Vagina (tissue), 2 donors: ENCODE results near the gene CDIP1. TPM values are rescaled to one million over a fixed set of nuclear protein-coding genes. Genes with fewer than 3 reads are reported as not detected.

Source experiments
- DNase-seq, 2 donors: peaks; one replicate each; pipeline ENCODE4 v3.0.0-alpha.2; 2017; ENCODE audit errors: extremely low spot score in 2 of 2
- H3K27ac ChIP-seq: fragments of 200-600 bp; sonication (generic); one replicate; pipeline ENCODE4 v1.5.1; 2019
- H3K27me3 ChIP-seq: fragments of 200-600 bp; sonication (generic); one replicate; pipeline ENCODE4 v1.5.1; 2019
- H3K36me3 ChIP-seq, 2 donors: fragments of 200-600 bp; sonication (generic); one replicate each; pipeline ENCODE4 v1.5.1; 2017 to 2019
- H3K4me1 ChIP-seq: fragments of 200-600 bp; sonication (generic); one replicate; pipeline ENCODE4 v1.5.1; 2019
- H3K4me3 ChIP-seq, 2 donors: fragments of 200-600 bp; sonication (generic); 1 replicate in 1 of 2; 2 replicates in 1 of 2; pipeline ENCODE4 v1.5.1; 2016 to 2019
- H3K9me3 ChIP-seq: fragments of 200-600 bp; sonication (generic); one replicate; pipeline ENCODE4 v1.5.1; 2019
- POLR2A ChIP-seq, 2 donors: fragments of 450-650 bp; IDR thresholded peaks; one replicate each; pipeline ENCODE4 v1.6.1; 2017; ENCODE audit warnings: antibody characterized with exemption in 2 of 2, mild to moderate bottlenecking in 2 of 2, moderate library complexity in 2 of 2
- POLR2AphosphoS5 ChIP-seq, 2 donors: sonication (generic); formaldehyde crosslinking; IDR thresholded peaks; one replicate each; pipeline ENCODE4 v1.9.0; 2017; ENCODE audit warnings: antibody characterized with exemption in 2 of 2, mild to moderate bottlenecking in 2 of 2, low read depth in 1 of 2; ENCODE audit not compliant: insufficient read depth in 1 of 2
- intact Hi-C: fragments of 100-400 bp; cut with DNase I; formaldehyde crosslinking; loops from one replicate; pipeline ENCODE4 v1.15.1; 2023
- total RNA-seq: library from RNA; depleted of rRNA; stranded (reverse); fragments of >200 nt; gene quantifications from one replicate; pipeline ENCODE4 v1.2.3, GENCODE V29; 2016
- TF ChIP-seq, protein P1 (sequence below), 3 experiments: fragments of 450-650 bp in 2 of 3; fragments of 200-600 bp in 1 of 3; sonication (generic) in 1 of 3; IDR thresholded peaks; one replicate each; pipeline ENCODE4 v1.5.1; 2017 to 2019; ENCODE audit warnings: antibody characterized with exemption in 3 of 3, mild to moderate bottlenecking in 2 of 3, moderate library complexity in 2 of 3

CDIP1 gene
- total RNA-seq, 1 donor from 2014 or later, result 13.3 TPM

DNA sequence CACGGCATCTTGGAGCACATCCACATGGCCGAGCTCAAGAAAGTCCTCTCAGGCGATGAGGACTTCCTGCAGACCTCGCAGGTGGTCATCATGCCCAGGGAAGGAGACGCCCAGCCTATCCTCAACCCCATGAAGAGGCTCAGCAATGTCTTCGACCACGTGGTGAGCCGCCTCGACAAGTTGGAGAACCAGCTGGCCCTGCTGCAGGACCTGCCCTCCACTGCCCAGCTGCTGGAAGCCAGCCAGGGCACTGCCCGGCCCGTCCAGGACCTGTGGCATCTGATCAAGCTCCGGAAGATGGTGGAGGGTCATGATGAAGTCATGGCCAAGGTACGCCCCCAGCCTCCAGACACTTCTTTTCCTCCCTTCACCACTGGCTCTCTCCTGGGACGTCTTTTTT is 18.0 kb upstream of the CDIP1 start:
- H3K27me3 ChIP-seq, result no peaks in the 10 kb centered on the region
- no peaks in the 10 kb centered on the region for H3K9me3 ChIP-seq
- no peak overlapping the region for H3K4me3 ChIP-seq
- no peak for DNase-seq
- TF ChIP-seq POLR2AphosphoS5 (IDR thresholded peaks at IDR 0.05; ENCODE audit: insufficient read depth in 1 of 2, low read depth in 1 of 2) (no peak), POLR2A (IDR thresholded peaks at IDR 0.05) (no peak)
- TF ChIP-seq, protein P1, sequence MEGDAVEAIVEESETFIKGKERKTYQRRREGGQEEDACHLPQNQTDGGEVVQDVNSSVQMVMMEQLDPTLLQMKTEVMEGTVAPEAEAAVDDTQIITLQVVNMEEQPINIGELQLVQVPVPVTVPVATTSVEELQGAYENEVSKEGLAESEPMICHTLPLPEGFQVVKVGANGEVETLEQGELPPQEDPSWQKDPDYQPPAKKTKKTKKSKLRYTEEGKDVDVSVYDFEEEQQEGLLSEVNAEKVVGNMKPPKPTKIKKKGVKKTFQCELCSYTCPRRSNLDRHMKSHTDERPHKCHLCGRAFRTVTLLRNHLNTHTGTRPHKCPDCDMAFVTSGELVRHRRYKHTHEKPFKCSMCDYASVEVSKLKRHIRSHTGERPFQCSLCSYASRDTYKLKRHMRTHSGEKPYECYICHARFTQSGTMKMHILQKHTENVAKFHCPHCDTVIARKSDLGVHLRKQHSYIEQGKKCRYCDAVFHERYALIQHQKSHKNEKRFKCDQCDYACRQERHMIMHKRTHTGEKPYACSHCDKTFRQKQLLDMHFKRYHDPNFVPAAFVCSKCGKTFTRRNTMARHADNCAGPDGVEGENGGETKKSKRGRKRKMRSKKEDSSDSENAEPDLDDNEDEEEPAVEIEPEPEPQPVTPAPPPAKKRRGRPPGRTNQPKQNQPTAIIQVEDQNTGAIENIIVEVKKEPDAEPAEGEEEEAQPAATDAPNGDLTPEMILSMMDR (IDR thresholded peaks at IDR 0.05), result no peak
- H3K27ac ChIP-seq, result no peak overlapping the region
- H3K4me1 ChIP-seq, result no peaks in the 10 kb centered on the region
- intact Hi-C loops, result loop anchor here (10.0 kb wide), 1 partner anchor 52 kb away; no protein-coding TSS in a partner anchor
- no peaks in the 10 kb centered on the region for H3K36me3 ChIP-seq

DNA sequence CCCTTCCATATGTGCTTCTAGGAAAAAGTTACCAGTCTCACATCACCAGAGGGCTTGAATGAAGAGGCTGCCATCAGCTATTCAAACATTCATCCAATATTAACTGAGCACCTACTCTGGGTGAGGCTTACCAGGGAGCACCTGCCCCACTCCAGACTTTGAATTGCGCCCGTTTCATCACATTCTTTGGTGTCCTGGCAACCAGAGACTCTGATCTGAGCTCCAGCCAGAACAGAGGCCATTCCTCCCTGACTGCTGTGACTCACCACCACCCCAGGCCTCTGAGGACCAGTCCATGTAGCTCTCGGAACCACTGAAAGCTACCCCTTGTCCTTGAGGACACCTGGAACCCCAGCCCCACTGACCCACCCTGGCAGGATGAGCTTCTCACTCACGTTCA is 17.5 kb upstream of the CDIP1 start, which contains the start of gene C16orf96:
Gene C16orf96, plus strand, starts transcription at position 229 of the 400 bp plus-strand sequence. Its CDS starts 150 bp downstream, at position 379.
- H3K36me3 ChIP-seq, result no peaks in the 10 kb centered on the region
- DNase-seq, result no peak
- TF ChIP-seq POLR2A (IDR thresholded peaks at IDR 0.05) (no peak), POLR2AphosphoS5 (IDR thresholded peaks at IDR 0.05; ENCODE audit: insufficient read depth in 1 of 2, low read depth in 1 of 2) (no peak)
- TF ChIP-seq, protein P1 (IDR thresholded peaks at IDR 0.05), result no peak
- H3K9me3 ChIP-seq, result no peaks in the 10 kb centered on the region
- H3K4me3 ChIP-seq, result no peak within 1 kb of the TSS
- H3K27me3 ChIP-seq, result no peaks in the 10 kb centered on the region
- no peaks in the 10 kb centered on the region for H3K4me1 ChIP-seq
- no peak within 1 kb of the TSS for H3K27ac ChIP-seq
- intact Hi-C loops, result loop anchor here (10.0 kb wide), 1 partner anchor 51 kb away; no protein-coding TSS in a partner anchor

DNA sequence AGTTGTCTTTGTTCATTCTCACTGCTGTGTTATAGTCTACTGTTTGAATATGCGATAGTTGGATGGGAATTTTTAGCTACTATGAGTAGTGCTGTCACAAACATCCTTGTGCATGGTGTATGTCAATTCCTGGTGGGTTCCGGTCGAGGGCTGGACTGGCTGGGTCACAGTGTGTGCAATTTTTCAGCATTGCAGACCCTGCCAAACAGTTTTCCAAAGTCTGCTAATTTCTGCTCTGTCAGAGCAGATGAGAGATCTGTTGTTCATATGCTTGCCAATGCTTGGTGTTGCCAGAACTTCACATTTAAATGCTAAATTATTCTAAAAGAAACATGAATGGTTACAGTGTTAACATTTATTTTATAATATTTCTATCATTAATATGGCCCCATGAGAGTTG is 14.0 kb upstream of the CDIP1 start:
- no peak overlapping the region for H3K27ac ChIP-seq
- TF ChIP-seq, protein P1 (IDR thresholded peaks at IDR 0.05), result no peak
- TF ChIP-seq POLR2AphosphoS5 (IDR thresholded peaks at IDR 0.05; ENCODE audit: insufficient read depth in 1 of 2, low read depth in 1 of 2), result no peak
- no peaks in the 10 kb centered on the region for H3K4me1 ChIP-seq
- H3K36me3 ChIP-seq, result no peaks in the 10 kb centered on the region
- no peaks in the 10 kb centered on the region for H3K27me3 ChIP-seq
- no peak overlapping the region for H3K4me3 ChIP-seq
- H3K9me3 ChIP-seq, result no peaks in the 10 kb centered on the region
- no peak for DNase-seq
- intact Hi-C loops, result loop anchor here (10.0 kb wide), 1 partner anchor 48 kb away; no protein-coding TSS in a partner anchor

DNA sequence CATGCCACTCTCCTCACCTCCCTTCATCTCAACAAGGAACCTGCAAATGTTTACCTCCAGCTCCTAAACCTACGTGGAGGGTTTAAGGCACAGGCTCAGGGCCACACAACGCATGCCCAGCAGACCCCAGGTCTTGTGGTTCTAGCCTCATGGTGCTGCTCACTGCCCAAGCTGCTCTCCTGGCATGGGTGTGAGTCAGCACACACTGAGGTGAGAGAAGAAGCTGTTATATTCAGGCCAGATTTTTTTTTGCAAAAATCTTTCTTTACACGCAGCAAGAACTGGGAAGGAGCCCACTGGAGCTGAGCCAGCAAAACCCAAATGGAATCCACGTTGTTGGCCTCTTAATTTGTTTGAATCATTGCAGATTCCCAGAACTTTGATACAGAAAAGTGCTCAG is 12.0 kb upstream of the CDIP1 start:
- H3K27me3 ChIP-seq, result no peaks in the 10 kb centered on the region
- TF ChIP-seq, protein P1 (IDR thresholded peaks at IDR 0.05), result no peak
- TF ChIP-seq POLR2AphosphoS5 (IDR thresholded peaks at IDR 0.05; ENCODE audit: insufficient read depth in 1 of 2, low read depth in 1 of 2) (no peak), POLR2A (IDR thresholded peaks at IDR 0.05) (no peak)
- H3K4me1 ChIP-seq, result no peaks in the 10 kb centered on the region
- no peak overlapping the region for H3K27ac ChIP-seq
- no peaks in the 10 kb centered on the region for H3K9me3 ChIP-seq
- no peak overlapping the region for H3K4me3 ChIP-seq
- DNase-seq, result no peak
- no peaks in the 10 kb centered on the region for H3K36me3 ChIP-seq
- intact Hi-C loops, result loop anchor here (10.0 kb wide), 1 partner anchor 46 kb away; no protein-coding TSS in a partner anchor

DNA sequence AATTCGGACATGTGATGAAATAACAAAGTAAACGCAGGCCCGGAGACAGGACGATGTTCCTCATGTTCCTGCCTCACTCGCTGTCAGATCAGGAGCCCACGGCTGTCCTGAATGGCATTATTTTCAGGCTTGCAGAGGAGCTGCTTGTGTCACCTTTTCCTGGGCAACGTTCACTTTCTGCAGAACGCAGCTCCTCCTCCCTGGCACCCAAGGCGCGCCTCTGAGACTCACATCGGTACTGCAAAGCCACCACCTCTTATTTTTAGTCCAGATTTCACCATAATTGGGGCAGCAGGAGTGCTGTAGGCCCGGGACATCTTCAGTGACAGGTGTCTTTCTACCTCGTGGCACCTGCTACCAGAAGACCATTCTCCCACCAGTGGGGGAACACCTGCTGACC is 9.6 kb upstream of the CDIP1 start:
- intact Hi-C loops, result no loop called here
- no peaks in the 10 kb centered on the region for H3K9me3 ChIP-seq
- no peaks in the 10 kb centered on the region for H3K36me3 ChIP-seq
- H3K27ac ChIP-seq, result no peak overlapping the region
- no peak for DNase-seq
- H3K4me3 ChIP-seq, result no peak overlapping the region
- no peaks in the 10 kb centered on the region for H3K27me3 ChIP-seq
- no peaks in the 10 kb centered on the region for H3K4me1 ChIP-seq
- TF ChIP-seq, protein P1 (IDR thresholded peaks at IDR 0.05), result no peak
- no peak for TF ChIP-seq POLR2A (IDR thresholded peaks at IDR 0.05)
- TF ChIP-seq POLR2AphosphoS5 (IDR thresholded peaks at IDR 0.05; ENCODE audit: insufficient read depth in 1 of 2, low read depth in 1 of 2), result no peak
